ENCODE data around the gene PRKAR2B.
A peak's percentile ranks its signal among the peaks of the same experiment; 100 is the strongest.

The PRKAR2B gene

GRCh38 chr7:107044347-107045194 is at the start of gene PRKAR2B:
Gene PRKAR2B (plus strand): TSS chr7:107044705. CDS start chr7:107044908, 203 bp downstream.
- DNase-seq = peak; percentile 59 to 84

GRCh38 chr7:106994833-106995232 is 49.7 kb upstream of the PRKAR2B start:
- no peak for DNase-seq

- DNase-seq = no peak
Measured at GRCh38 chr7:106997487-106998271, 46.8 kb upstream of the PRKAR2B start.

- DNase-seq = no peak
Measured at GRCh38 chr7:106999023-106999422, 45.5 kb upstream of the PRKAR2B start.

GRCh38 chr7:107001490-107001889 is 43.0 kb upstream of the PRKAR2B start:
- no peak for DNase-seq

- DNase-seq = no peak
Measured at GRCh38 chr7:107002126-107002525, 42.4 kb upstream of the PRKAR2B start.

GRCh38 chr7:107002529-107002998 is 41.9 kb upstream of the PRKAR2B start:
- no peak for DNase-seq

GRCh38 chr7:107007007-107007891 is 37.3 kb upstream of the PRKAR2B start:
- no peak for DNase-seq

GRCh38 chr7:107007892-107008287 is 36.6 kb upstream of the PRKAR2B start:
- DNase-seq = no peak

- DNase-seq = no peak
Measured at GRCh38 chr7:107009846-107010203, 34.7 kb upstream of the PRKAR2B start.

- no peak for DNase-seq
Measured at GRCh38 chr7:107012691-107013090, 31.8 kb upstream of the PRKAR2B start.

- DNase-seq = no peak
Measured at GRCh38 chr7:107014387-107015023, 30.0 kb upstream of the PRKAR2B start.

- DNase-seq = no peak
Measured at GRCh38 chr7:107016312-107016711, 28.2 kb upstream of the PRKAR2B start.

- no peak for DNase-seq
Measured at GRCh38 chr7:107017965-107018719, 26.4 kb upstream of the PRKAR2B start.

GRCh38 chr7:107020400-107020799 is 24.1 kb upstream of the PRKAR2B start:
- DNase-seq = no peak

GRCh38 chr7:107021600-107021999 is 22.9 kb upstream of the PRKAR2B start:
- no peak for DNase-seq

- no peak for DNase-seq
Measured at GRCh38 chr7:107023522-107024151, 20.9 kb upstream of the PRKAR2B start.

- DNase-seq = no peak
Measured at GRCh38 chr7:107024906-107025305, 19.6 kb upstream of the PRKAR2B start.

GRCh38 chr7:107025449-107026103 is 18.9 kb upstream of the PRKAR2B start:
- DNase-seq = no peak

- DNase-seq = no peak
Measured at GRCh38 chr7:107026166-107026565, 18.3 kb upstream of the PRKAR2B start.

- DNase-seq = no peak
Measured at GRCh38 chr7:107027208-107027607, 17.3 kb upstream of the PRKAR2B start.

All from NCI-H187 (cell line).